Measurements from ENCODE around the gene NPHP1. TPM values are rescaled to one million over a fixed set of nuclear protein-coding genes. Genes with fewer than 3 reads are reported as not detected.

NPHP1 gene
- polyA plus RNA-seq, 3 donors, result 0.51 TPM; not detected in 2

- Mint-ChIP-seq H3K36me3 (no peaks in the 10 kb centered on the region), H3K9me3 (peaks cover 20 to 42% (median 27%) of the 10 kb centered on the region in 7 donors), H3K27ac (no peak overlapping the region), H3K4me3 (no peak overlapping the region), H3K4me1 (no peaks in the 10 kb centered on the region), H3K27me3 (ENCODE audit: low read depth in 3 of 3) (peaks cover 2 to 3% (median 3%) of the 10 kb centered on the region in 3 donors)
- Histone ChIP-seq H3K4me3 (replicated peaks in 1 of 3; ENCODE audit: low read depth in 2 of 3, low read length in 3 of 3) (no peak overlapping the region), H3K9me3 (replicated peaks in 1 of 2; ENCODE audit: control insufficient read depth in 1 of 2, insufficient read depth in 1 of 2, low read length in 2 of 2) (peaks cover 17 to 45% of the 10 kb centered on the region in 2 donors), H3K27ac (ENCODE audit: low read depth in 1 of 2, low read length in 2 of 2) (no peak overlapping the region), H3K27me3 (ENCODE audit: control insufficient read depth in 2 of 2, insufficient read depth in 2 of 2, low read length in 2 of 2) (no peaks in the 10 kb centered on the region), H2AFZ (ENCODE audit: insufficient read depth, low read depth, low read length, poor library complexity, severe bottlenecking) (no peak overlapping the region), H3K4me1 (ENCODE audit: control insufficient read depth in 1 of 2, insufficient read depth in 2 of 2, low read length in 2 of 2) (no peaks in the 10 kb centered on the region), H4K20me1 (ENCODE audit: insufficient read depth, low read length) (no peaks in the 10 kb centered on the region), H3K36me3 (replicated peaks in 1 of 2; ENCODE audit: control insufficient read depth in 1 of 2, insufficient read depth in 2 of 2, low read length in 2 of 2) (no peaks in the 10 kb centered on the region), H3K4me2 (replicated peaks; ENCODE audit: extremely low read depth, low read length, poor library complexity, severe bottlenecking) (no peak overlapping the region), H3K9ac (ENCODE audit: insufficient read depth, low read length, poor library complexity, severe bottlenecking) (no peak overlapping the region), H3K79me2 (ENCODE audit: insufficient read depth, low read length) (no peaks in the 10 kb centered on the region)
- WGBS (ENCODE audit: insufficient coverage), result 100% methylated on average over 2 of the region's 2 CpGs
- intact Hi-C loops (cut with micrococcal nuclease), result no loop called here
- DNase-seq, result no peak
- TF ChIP-seq CTCF (IDR thresholded peaks at IDR 0.05), result no peak
Observed at GRCh38 chr2:110182449-110182848, 22.4 kb downstream of the NPHP1 start.

- Mint-ChIP-seq H3K27me3 (ENCODE audit: low read depth in 3 of 3) (peaks cover 2 to 4% (median 3%) of the 10 kb centered on the region in 3 donors), H3K36me3 (no peaks in the 10 kb centered on the region), H3K9me3 (peaks cover 15 to 30% (median 20%) of the 10 kb centered on the region in 7 donors), H3K4me1 (no peaks in the 10 kb centered on the region), H3K4me3 (no peak overlapping the region), H3K27ac (no peak overlapping the region)
- no peak overlapping the region for H3K4me2 ChIP-seq (replicated peaks; ENCODE audit: extremely low read depth, low read length, poor library complexity, severe bottlenecking)
- no peak overlapping the region for H3K27ac ChIP-seq (ENCODE audit: low read depth in 1 of 2, low read length in 2 of 2)
- H3K79me2 ChIP-seq (ENCODE audit: insufficient read depth, low read length), result no peaks in the 10 kb centered on the region
- intact Hi-C loops (cut with micrococcal nuclease), result no loop called here
- H3K36me3 ChIP-seq (replicated peaks in 1 of 2; ENCODE audit: control insufficient read depth in 1 of 2, insufficient read depth in 2 of 2, low read length in 2 of 2), result no peaks in the 10 kb centered on the region
- no peak for TF ChIP-seq CTCF (IDR thresholded peaks at IDR 0.05)
- no peak overlapping the region for H3K9ac ChIP-seq (ENCODE audit: insufficient read depth, low read length, poor library complexity, severe bottlenecking)
- no peaks in the 10 kb centered on the region for H4K20me1 ChIP-seq (ENCODE audit: insufficient read depth, low read length)
- no peak overlapping the region for H3K4me3 ChIP-seq (replicated peaks in 1 of 3; ENCODE audit: low read depth in 2 of 3, low read length in 3 of 3)
- DNase-seq, result no peak
- H3K27me3 ChIP-seq (ENCODE audit: control insufficient read depth in 2 of 2, insufficient read depth in 2 of 2, low read length in 2 of 2), result no peaks in the 10 kb centered on the region
- H3K9me3 ChIP-seq (replicated peaks in 1 of 2; ENCODE audit: control insufficient read depth in 1 of 2, insufficient read depth in 1 of 2, low read length in 2 of 2), result peaks cover 17 to 29% of the 10 kb centered on the region in 2 donors
- no peaks in the 10 kb centered on the region for H3K4me1 ChIP-seq (ENCODE audit: control insufficient read depth in 1 of 2, insufficient read depth in 2 of 2, low read length in 2 of 2)
- H2AFZ ChIP-seq (ENCODE audit: insufficient read depth, low read depth, low read length, poor library complexity, severe bottlenecking), result no peak overlapping the region
Observed at GRCh38 chr2:110180036-110180435, 24.8 kb downstream of the NPHP1 start.
